H1 (cell line): ENCODE data around the gene PTPN22. TPM values are rescaled to one million over a fixed set of nuclear protein-coding genes. Genes with fewer than 3 reads are reported as not detected.

Experiments used
- CTCF ChIA-PET: fragments of 300-600 bp; sonication (Branson Sonifier 250); formaldehyde crosslinking; loops from one replicate; lab custom pipeline; 2021; ENCODE audit not compliant: partially characterized antibody; lab: Charles Lee
- POLR2A ChIA-PET: fragments of 300-600 bp; sonication (Branson Sonifier 250); formaldehyde crosslinking; loops from one replicate; lab custom pipeline; 2021; ENCODE audit warnings: inconsistent platforms; ENCODE audit not compliant: partially characterized antibody; lab: Charles Lee
- DNase-seq, 2 experiments: peaks; one replicate each; pipeline versions ENCODE4 v3.0.0 to v3.0.0-alpha.2; 2010 to 2022; ENCODE audit warnings: low spot score in 2 of 2, low read depth in 1 of 2, mixed read lengths in 1 of 2
- FAIRE-seq: peaks from 2 replicates; lab custom pipeline; 2011; peaks lifted over from hg19 to GRCh38; lab: Jason Lieb, UNC
- H2AFZ ChIP-seq: 2 replicates; pipeline ENCODE4 v1.8.1; 2012; ENCODE audit warnings: low read length, inconsistent platforms
- H2AK5ac ChIP-seq: 2 replicates; pipeline ENCODE4 v1.6.1; 2013; ENCODE audit warnings: low read depth, low read length
- H2BK120ac ChIP-seq: replicated peaks from 2 replicates; pipeline ENCODE3; 2013; ENCODE audit warnings: low read depth, low read length, inconsistent platforms
- H2BK12ac ChIP-seq: 2 replicates; pipeline ENCODE4 v1.6.1; 2013; ENCODE audit warnings: low read depth, low read length
- H2BK15ac ChIP-seq: 2 replicates; pipeline ENCODE4 v1.6.1; 2013; ENCODE audit warnings: low read length
- H2BK20ac ChIP-seq: 2 replicates; pipeline ENCODE4 v1.6.1; 2013; ENCODE audit warnings: low read length
- H2BK5ac ChIP-seq: 2 replicates; pipeline ENCODE4 v1.6.1; 2013; ENCODE audit warnings: low read depth, low read length
- H3K14ac ChIP-seq: 2 replicates; pipeline ENCODE4 v1.6.1; 2013; ENCODE audit warnings: inconsistent platforms; ENCODE audit not compliant: insufficient read length
- H3K18ac ChIP-seq: 2 replicates; pipeline ENCODE4 v1.6.1; 2013; ENCODE audit warnings: low read length; ENCODE audit errors: extremely low read depth
- H3K23ac ChIP-seq: 2 replicates; pipeline ENCODE4 v1.6.1; 2013; ENCODE audit warnings: inconsistent platforms; ENCODE audit not compliant: insufficient read length
- H3K23me2 ChIP-seq: 2 replicates; pipeline ENCODE4 v1.6.1; 2013; ENCODE audit warnings: low read depth, low read length
- H3K27ac ChIP-seq: 2 replicates; pipeline ENCODE4 v1.6.1; 2011; ENCODE audit warnings: low read depth, low read length, inconsistent platforms
- H3K27me3 ChIP-seq, 4 experiments: replicated peaks in 1 of 4; 1 replicate in 1 of 4; 2 replicates in 3 of 4; pipeline versions ENCODE4 v1.6.1 to v1.8.1; 2011 to 2013; ENCODE audit warnings: low read length in 3 of 4, mild to moderate bottlenecking in 3 of 4, inconsistent platforms in 2 of 4, mixed read lengths in 2 of 4, moderate library complexity in 1 of 4; ENCODE audit not compliant: control insufficient read depth in 3 of 4, insufficient read depth in 3 of 4; ENCODE audit errors: extremely low read depth in 1 of 4
- H3K36me3 ChIP-seq, 4 experiments: 2 replicates each; pipeline versions ENCODE4 v1.6.1 to v1.8.1; 2011 to 2013; ENCODE audit warnings: mild to moderate bottlenecking in 4 of 4, low read length in 3 of 4, moderate library complexity in 2 of 4, control low read depth in 1 of 4, inconsistent platforms in 1 of 4; ENCODE audit not compliant: insufficient read depth in 4 of 4, control insufficient read depth in 2 of 4
- H3K4ac ChIP-seq: replicated peaks from 2 replicates; pipeline ENCODE3; 2013; ENCODE audit warnings: low read length, low read depth, mixed read lengths, inconsistent platforms; ENCODE audit not compliant: insufficient read length
- H3K4me1 ChIP-seq, 4 experiments: replicated peaks in 1 of 4; 1 replicate in 1 of 4; 2 replicates in 3 of 4; pipeline versions ENCODE4 v1.6.1 to v1.8.1; 2011 to 2013; ENCODE audit warnings: low read length in 3 of 4, inconsistent platforms in 2 of 4, mixed read lengths in 1 of 4; ENCODE audit not compliant: insufficient read depth in 4 of 4, control insufficient read depth in 3 of 4
- H3K4me2 ChIP-seq, 2 experiments: 2 replicates each; pipeline versions ENCODE4 v1.6.1 to v1.8.1; 2011 to 2013; ENCODE audit warnings: low read depth in 2 of 2, low read length in 2 of 2, control low read depth in 1 of 2, inconsistent platforms in 1 of 2, mild to moderate bottlenecking in 1 of 2; ENCODE audit not compliant: insufficient read depth in 1 of 2
- H3K4me3 ChIP-seq, 4 experiments: fragments of 200-600, 300-600 bp in 1 of 4; sonication (generic), shearing (Covaris generic), sonication (Bioruptor Twin) in 1 of 4; 2 replicates each; pipeline versions ENCODE4 v1.5.1 to v1.8.1; 2011 to 2016; ENCODE audit warnings: low read length in 4 of 4, low read depth in 3 of 4, control low read depth in 2 of 4, inconsistent platforms in 2 of 4, mild to moderate bottlenecking in 2 of 4, mixed read lengths in 1 of 4, moderate library complexity in 1 of 4; ENCODE audit not compliant: insufficient read depth in 2 of 4; ENCODE audit errors: extremely low read depth in 1 of 4
- H3K56ac ChIP-seq: replicated peaks from 2 replicates; pipeline ENCODE3; 2013; ENCODE audit warnings: low read depth, mild to moderate bottlenecking, mixed read lengths, low read length, inconsistent platforms; ENCODE audit not compliant: insufficient read length
- H3K79me1 ChIP-seq: 2 replicates; pipeline ENCODE4 v1.6.1; 2013; ENCODE audit warnings: low read depth, low read length, control low read depth
- H3K79me2 ChIP-seq, 2 experiments: 2 replicates each; pipeline versions ENCODE4 v1.6.1 to v1.8.1; 2012 to 2013; ENCODE audit warnings: low read length in 2 of 2, mild to moderate bottlenecking in 2 of 2, inconsistent platforms in 1 of 2; ENCODE audit not compliant: insufficient read depth in 2 of 2, control insufficient read depth in 1 of 2
- H3K9ac ChIP-seq, 4 experiments: replicated peaks in 1 of 4; 1 replicate in 1 of 4; 2 replicates in 3 of 4; pipeline versions ENCODE4 v1.6.1 to v1.8.1; 2011 to 2013; ENCODE audit warnings: low read depth in 3 of 4, low read length in 3 of 4, control low read depth in 2 of 4, mild to moderate bottlenecking in 2 of 4, moderate library complexity in 2 of 4, inconsistent platforms in 1 of 4; ENCODE audit errors: extremely low read depth in 1 of 4
- H3K9me3 ChIP-seq, 2 experiments: 2 replicates each; pipeline versions ENCODE4 v1.6.1 to v1.8.1; 2012 to 2013; ENCODE audit warnings: mild to moderate bottlenecking in 2 of 2, moderate library complexity in 2 of 2, control low read depth in 1 of 2, inconsistent platforms in 1 of 2, low read depth in 1 of 2, low read length in 1 of 2, mixed read lengths in 1 of 2; ENCODE audit not compliant: insufficient read depth in 2 of 2
- H4K20me1 ChIP-seq, 2 experiments: replicated peaks in 1 of 2; 2 replicates each; pipeline versions ENCODE3 to v1.8.1; 2011 to 2013; ENCODE audit warnings: inconsistent platforms in 2 of 2, low read length in 2 of 2, mild to moderate bottlenecking in 1 of 2; ENCODE audit not compliant: insufficient read depth in 2 of 2, control insufficient read depth in 1 of 2
- H4K5ac ChIP-seq: 2 replicates; pipeline ENCODE4 v1.6.1; 2013; ENCODE audit warnings: low read length, low read depth, mixed read lengths, inconsistent platforms; ENCODE audit not compliant: insufficient read length
- H4K8ac ChIP-seq: 2 replicates; pipeline ENCODE4 v1.8.0; 2013; ENCODE audit warnings: mild to moderate bottlenecking, moderate library complexity, low read length, inconsistent platforms; ENCODE audit not compliant: insufficient read depth; ENCODE audit errors: extremely low read depth
- H4K91ac ChIP-seq: replicated peaks from 2 replicates; pipeline ENCODE3; 2013; ENCODE audit warnings: low read length, mixed read lengths, inconsistent platforms; ENCODE audit not compliant: insufficient read length
- GTF2F1 ChIP-seq: IDR thresholded peaks from 2 replicates; pipeline ENCODE4 v1.6.1; 2012; ENCODE audit warnings: low read depth, low read length, improper control_type of control experiment, borderline replicate concordance
- WGBS, 2 experiments: shearing (Covaris generic) in 1 of 2; methylation state at CpG; one replicate each; pipeline versions ENCODE4 v1.1.6 to v1.1.7; 2013 to 2015; ENCODE audit warnings: low lambda C conversion rate in 2 of 2, mixed read lengths in 2 of 2, inconsistent platforms in 1 of 2, low coverage in 1 of 2, missing lambda C conversion rate in 1 of 2; ENCODE audit not compliant: insufficient replicate concordance in 2 of 2, insufficient coverage in 1 of 2, insufficient read length in 1 of 2; ENCODE audit errors: extremely low coverage in 1 of 2, missing lambda C conversion rate in 1 of 2; 5-methylcytosine and 5-hydroxymethylcytosine counted together
- polyA plus RNA-seq, 7 experiments: library from polyadenylated mRNA; depleted of rRNA in 3 of 7; stranded (reverse) in 5 of 7; unstranded in 2 of 7; fragments of >200 nt in 5 of 7; fragments of 200-250 nt in 2 of 7; gene quantifications; 1 replicate in 5 of 7; 2 replicates in 1 of 7; 4 replicates in 1 of 7; pipeline versions ENCODE4 v1.2.1 to v1.2.3, GENCODE V29; 2011 to 2013; ENCODE audit warnings: missing spikeins in 2 of 7, mixed read lengths in 2 of 7
- total RNA-seq: library from RNA; stranded (reverse); fragmentation: NEBNext Ultra II Directional; extraction: Animal tissue kit (Norgen Biotek cat#: 25700); gene quantifications from 2 replicates; pipeline ENCODE4 v1.2.1, GENCODE V29; 2021

PTPN22 gene
- total and polyA plus RNA-seq, 2 of the 8 experiments (the other 6 are each of a cell fraction or from before 2014, with no cell fraction given): not detected

- H2BK120ac ChIP-seq: no peak overlapping the region
- FAIRE-seq (no peak), DNase-seq (no peak)
- H2BK15ac ChIP-seq: no peak overlapping the region
- WGBS, 2 experiments: 91% methylated on average over 4 of the region's 4 CpGs; no CpG with 5 or more reads in 1 of the 2 experiments
- no peaks in the 10 kb centered on the region for H3K79me1 ChIP-seq
- H4K91ac ChIP-seq: no peak overlapping the region
- H3K4me2 ChIP-seq: no peak overlapping the region
- H3K14ac ChIP-seq: no peak overlapping the region
- ChIA-PET POLR2A (no interaction called here), CTCF (interaction anchor here (0.6 kb wide), 2 partner anchors 15 to 18 kb away, joined by 3 to 4 read pairs; no protein-coding TSS in a partner anchor)
- H2BK5ac ChIP-seq: no peak overlapping the region
- H3K27ac ChIP-seq: no peak overlapping the region
- H3K23ac ChIP-seq: no peak overlapping the region
- H3K56ac ChIP-seq: no peak overlapping the region
- no peak overlapping the region for H4K5ac ChIP-seq
- H3K9ac ChIP-seq: no peak overlapping the region
- H2AFZ ChIP-seq: no peak overlapping the region
- no peak overlapping the region for H4K8ac ChIP-seq
- H3K79me2 ChIP-seq: peaks cover 0 to 35% of the 10 kb centered on the region in 2 experiments; a peak in 2 of 4 replicates
- peaks cover 0 to 1% of the 10 kb centered on the region in 2 experiments for H4K20me1 ChIP-seq
- no peak overlapping the region for H2AK5ac ChIP-seq
- no peak overlapping the region for H2BK12ac ChIP-seq
- peaks cover 0 to 2% (median 0%) of the 10 kb centered on the region in 4 experiments; a peak in 2 of 7 replicates for H3K4me1 ChIP-seq
- no peaks in the 10 kb centered on the region for H3K27me3 ChIP-seq
- no peak for TF ChIP-seq GTF2F1
- no peak overlapping the region for H3K4ac ChIP-seq
- peaks cover 0 to 21% (median 6%) of the 10 kb centered on the region in 4 experiments; a peak in 3 of 8 replicates for H3K36me3 ChIP-seq
- H2BK20ac ChIP-seq: no peak overlapping the region
- no peak overlapping the region for H3K4me3 ChIP-seq
- no peak overlapping the region for H3K18ac ChIP-seq
- H3K23me2 ChIP-seq: no peaks in the 10 kb centered on the region
- no peaks in the 10 kb centered on the region for H3K9me3 ChIP-seq
Measured at GRCh38 chr1:113777561-113777960, 94.0 kb downstream of the PTPN22 start.
